ENCODE results near the gene CRTC2.

CRTC2 gene

DNA sequence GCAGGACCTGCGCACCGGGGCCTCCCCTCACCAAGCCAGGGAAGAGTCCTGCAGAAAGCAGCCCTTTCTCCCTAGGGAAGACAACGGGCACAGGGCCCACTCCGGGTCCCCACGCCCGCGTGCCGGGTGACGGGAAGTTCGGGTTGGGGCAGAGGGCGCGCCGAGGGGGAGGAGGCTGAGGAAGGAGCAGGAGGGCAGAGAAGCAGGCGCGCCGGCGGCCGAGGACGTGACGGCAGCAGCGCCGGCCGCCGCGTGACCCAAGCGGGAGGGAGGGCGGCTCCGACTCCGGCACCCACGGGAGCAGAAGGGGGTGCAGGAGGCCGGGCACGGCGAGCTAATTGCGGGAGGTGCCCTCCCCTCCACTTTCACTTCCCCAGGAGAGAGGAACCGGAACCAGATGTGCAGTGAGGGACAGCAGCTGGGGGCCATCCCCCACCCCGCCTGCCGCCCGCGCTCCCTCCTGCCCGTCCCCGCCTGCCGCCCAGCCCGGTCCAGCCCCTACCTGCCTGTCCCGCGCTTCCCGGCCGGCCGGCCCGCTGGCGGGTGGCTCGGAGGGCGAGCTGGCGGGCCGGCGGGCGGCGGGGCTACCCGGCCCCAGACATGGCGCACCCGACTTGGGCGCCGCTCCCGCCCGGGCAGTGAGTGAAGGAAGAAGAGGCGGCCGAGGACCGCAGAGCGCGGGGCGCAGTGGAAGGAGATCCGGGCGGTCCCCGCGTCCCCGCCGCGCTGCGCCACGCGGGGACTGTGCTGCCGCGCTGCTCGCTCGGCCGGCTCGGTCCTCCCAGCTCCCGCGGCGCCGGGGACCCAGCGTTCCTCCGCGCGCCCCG lies 12.4 kb downstream of the CRTC2 start:
- peak; percentile 95 for DNase-seq

DNA sequence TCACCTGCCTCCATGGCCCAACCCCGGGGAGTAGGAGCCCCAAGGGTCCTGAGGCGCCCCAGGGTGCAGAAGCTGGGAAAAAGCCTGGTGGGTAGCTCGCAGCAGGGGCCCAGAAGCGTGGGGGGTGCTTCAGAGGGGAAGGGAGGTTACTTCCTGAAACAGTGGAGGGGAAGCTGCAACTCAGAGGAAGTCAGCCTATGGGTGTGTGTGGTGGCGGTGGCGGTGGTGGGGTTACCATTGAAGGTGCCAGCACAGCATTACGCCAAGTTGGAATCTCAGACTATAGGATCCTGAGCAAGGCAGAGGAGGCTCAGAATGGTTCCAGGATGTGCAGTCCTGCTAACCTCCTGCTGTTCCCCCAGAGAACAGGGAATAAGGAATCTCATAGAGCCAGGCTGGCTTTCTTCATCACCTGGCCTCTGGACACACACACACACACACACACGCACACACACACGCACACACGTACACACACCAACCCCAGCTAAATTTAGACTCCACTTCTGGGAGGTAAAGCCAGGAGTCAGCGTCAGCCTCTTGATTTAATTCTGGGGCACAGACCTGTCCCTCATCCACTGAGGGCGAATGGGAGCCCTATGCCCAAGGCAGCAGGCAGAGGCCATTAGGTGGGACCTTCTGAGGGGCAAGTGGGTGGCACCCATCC lies 13.1 kb downstream of the CRTC2 start:
- DNase-seq = peak; percentile 89

DNA sequence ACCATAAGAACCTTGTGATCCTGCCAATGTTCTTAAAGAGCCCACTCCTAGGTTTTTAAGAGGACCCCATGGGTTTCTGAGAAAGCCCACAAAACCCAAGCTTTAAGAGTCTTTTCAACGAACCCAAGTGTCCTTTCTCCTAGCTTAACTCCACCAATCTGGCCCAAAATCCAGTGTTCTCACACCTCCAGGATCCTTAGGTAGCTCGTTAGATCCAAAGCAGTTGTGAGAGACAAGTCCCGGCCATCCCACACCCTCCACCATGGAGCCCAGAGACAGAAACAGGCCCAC lies 13.6 kb downstream of the CRTC2 start:
- no peak for DNase-seq

DNA sequence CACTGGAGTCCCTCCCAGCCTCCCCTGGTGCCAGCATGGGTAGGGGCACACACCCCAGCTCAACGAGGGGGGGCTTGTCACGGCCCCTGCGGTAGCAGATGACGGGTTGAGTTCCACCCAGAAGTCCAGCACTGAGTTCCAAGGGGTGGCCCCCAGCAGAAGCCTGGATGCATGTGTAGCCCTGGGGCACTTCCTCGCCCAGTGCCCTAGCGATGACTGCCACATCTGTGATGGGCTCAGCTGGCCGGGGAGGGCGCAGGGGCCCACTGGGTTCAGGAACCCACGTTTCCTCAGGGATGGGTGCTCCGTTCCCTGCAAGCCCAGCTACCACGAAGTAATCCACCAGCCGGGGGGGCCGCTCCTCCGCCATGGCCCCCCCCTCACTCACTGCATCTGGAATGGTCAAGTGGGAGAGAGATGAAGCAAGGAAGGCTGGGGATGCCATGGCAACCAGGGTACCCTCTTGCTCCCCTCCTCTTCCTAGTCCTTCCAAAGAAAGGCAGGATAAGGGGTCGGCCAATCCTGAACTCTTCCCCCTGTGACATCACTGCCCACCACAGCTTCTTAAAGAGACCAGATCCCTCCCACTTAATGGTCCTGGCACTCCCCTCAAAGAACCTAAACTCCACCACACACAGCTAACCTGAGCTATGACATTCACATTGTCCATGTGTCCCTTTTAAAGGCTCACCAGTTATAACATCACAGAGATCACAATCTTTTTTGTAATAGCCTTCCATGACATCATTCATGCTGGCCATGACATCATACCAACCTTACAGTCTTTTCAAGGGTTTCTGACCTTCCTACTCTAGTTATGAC lies 14.2 kb downstream of the CRTC2 start:
- peak; percentile 50 for DNase-seq

DNA sequence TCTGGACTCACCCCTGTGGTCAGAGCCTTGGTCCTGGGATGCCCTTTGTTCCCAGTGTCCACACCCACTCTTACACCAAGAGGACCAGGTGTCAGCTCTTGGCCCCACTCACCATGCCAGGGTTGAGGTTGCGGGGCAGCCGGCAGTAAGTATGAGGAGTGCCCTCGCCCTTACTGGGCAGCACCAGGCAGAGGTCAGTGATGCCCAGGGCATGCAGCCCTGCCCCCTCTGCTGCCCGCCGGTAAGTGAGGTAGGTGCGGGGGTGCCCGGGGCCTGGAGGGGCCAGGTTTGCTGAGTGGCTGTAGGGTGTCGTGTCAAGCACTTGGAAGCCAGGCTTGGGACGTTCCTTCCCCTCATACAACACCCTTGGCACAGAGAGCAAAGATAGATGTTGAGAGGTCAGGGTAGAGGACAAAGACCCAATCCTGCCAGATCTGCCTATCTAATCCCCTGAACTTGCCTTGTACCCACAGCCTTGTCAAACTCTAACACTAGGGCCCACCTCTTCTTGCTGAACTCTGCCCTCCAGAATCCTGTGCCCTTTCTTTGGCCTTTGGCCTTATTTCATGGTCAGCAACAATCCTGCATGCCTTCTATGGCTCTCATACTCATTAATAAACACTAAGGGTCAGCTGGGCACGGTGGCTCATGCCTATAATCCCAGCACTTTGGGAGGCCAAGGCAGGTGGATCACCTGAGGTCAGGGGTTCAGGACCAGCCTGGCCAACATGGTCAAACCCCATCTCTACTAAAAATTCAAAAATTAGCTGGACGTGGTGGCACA lies 15.5 kb downstream of the CRTC2 start:
- DNase-seq = no peak

DNA sequence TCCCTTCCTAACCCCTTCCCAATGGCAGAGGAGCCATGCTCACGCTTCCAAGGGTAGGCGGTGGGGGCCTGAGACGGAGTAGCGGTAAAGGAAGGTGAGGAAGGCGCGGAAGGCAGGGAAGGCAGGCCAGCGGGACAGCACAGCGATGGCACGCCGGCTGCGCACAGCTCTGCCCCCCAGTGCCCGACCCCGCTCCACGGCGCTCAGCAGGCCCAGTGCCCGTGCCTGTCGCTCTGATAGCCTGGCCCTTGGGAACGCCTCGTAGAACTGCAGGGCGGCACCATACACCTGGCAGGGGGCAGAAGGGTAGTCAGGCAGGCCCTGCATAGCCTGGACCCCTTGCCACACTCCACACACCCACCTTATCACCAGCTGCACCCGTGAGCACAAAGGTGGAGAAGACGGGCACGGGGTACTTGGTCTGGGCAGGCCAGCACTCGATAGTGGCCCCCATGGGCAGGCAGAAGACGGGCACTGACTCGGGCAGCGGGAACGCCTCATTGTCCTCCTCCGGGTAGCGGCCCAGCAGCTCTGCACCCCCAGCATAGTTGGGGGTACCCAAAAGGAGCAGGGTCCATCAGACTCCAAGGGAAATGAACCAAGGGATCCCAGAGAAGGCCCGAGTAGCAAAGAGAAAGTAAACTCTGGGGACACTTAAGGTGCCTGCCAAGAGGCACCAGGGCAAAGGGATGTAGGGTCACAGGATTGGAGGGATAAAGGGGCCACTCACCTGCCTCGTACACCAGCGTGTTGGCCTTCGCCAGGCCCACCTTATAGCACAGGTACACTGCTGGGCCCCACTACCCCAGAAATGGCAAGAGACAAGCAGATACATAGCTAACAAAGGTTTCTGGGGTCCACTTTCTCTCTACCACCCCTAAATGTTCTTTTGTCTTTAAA lies 16.3 kb downstream of the CRTC2 start:
- no peak for DNase-seq

DNA sequence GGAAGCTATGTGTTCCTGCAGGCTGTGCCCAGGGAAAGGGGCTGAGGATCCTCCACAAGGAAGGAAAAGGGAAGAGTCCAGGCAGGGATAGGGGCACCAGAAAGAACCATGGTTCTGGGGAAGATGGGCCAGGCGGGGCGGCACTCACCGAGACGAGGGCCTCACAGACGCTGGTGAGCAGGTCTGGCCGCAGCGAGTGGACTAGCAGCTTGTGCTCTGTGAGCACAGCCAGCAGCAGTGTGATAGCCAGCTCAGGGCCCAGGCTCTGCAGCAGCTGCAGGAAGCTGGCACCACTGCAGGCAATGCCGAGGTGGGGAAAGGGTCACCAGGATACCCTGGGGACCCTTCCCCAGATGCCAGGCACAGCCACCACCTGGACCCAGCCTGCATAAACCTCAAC lies 17.7 kb downstream of the CRTC2 start:
- DNase-seq = no peak

DNA sequence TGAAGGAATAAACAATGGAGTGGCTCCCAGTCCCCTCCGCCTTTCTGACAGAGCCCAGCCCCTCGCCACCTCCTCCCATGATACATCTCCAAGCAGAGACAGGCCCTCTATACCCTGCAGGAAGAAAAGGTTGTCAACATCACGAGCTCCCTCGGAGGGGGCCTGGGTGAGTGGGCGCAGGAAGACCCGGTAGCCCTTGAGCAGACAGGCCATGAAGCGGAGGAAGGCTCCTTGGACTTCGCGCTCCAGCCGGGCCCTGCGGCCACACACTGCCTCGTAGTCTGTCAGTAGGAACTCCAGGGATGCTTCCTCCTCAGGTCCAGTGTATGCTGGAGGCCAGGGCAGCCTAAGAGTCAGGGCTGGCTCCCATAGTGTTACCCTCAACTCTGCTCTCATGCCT lies 18.9 kb downstream of the CRTC2 start:
- no peak for DNase-seq

DNA sequence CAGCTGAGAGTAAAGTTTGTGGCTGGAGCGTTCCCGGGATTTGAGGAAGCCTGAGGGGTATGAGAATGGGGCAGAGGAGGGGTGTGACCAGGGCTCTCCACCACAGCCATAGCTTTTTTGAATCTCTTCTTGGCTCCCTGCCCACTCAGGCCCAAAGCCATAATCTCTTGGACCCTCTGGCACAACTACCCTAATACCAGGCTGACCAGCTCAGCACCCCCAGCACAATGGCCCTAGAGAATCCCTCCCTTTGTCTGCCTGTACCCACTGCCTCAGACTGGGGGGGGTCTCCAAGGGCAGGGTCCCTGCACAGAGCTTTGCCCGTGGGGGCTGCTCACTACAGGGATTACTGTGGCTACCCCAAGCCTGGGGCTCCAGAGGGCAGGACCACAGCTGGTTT lies 19.4 kb downstream of the CRTC2 start:
- no peak for DNase-seq

DNA sequence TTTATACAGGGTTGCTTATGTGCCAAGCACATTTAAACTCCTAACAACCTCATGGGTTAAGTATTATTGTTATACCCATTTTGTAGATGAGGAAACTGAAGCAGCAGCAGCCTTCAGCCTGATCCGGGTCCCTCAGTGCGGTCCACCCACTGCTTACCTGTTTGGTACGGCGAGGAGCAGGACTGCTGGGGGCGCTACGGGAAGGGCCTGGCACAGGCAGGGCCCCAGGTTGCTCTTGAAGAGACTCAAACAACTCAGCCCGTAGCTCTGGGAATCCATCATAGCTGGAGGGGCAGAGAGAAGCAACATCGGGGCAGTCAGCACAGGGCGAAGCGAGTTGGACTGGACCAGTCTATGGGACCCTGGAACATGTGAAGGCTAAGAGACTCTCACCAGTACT lies 21.1 kb downstream of the CRTC2 start:
- no peak for DNase-seq

DNA sequence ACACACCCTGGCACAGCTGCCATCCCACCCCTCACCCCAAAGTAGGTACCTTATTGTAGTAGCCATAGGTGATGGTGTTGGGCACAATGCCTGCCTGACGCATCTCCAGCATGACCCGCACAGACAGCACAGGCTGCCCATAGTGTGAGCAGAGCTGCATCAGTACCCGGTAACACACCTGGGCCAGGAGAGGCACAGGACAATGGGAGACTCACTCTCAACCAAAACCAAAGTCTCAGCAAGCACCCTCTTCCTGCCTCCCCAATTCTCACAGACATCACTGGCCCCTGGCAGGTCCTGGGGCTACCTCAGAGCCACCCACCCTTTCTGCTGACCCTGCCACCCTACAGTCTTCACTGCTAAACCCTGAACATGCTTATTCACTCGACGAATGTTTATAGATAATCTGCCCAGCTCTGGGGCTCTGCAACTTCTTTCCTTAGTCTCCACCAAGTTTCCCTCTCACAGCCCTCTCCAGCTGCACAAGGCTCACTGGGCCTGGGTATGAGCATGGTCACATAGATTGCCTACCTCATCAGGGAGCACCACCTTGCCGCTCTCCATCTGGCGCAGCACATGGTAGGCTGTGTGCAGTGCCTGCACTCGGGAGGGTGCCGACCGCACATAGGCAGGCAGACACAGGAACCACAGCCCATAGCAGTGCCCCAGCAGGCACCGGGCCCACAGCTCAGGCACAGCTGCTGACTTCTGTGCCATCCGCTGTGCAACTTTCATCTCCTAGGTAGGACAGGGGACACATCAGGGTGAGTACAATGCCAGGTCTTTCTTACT lies 22.2 kb downstream of the CRTC2 start:
- DNase-seq = no peak

DNA sequence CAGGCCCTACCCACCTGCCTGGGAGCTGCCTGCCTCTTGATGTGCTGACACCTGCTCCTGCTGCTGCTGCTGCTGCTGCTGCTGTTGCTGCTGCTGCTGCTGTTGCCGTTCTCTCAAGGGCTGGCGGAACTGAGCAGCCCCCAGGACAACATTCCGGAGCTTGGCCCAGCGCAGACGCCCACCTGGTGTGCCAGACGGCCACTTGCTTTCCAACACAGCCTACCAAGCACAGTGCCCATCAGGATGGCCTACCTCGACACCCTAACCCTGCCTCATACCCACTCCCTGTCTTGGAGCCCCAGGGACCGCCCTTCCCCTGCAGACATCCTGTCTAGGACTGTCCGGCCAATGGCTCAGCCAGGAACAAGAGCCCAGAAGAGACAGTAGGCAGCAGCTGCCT lies 23.7 kb downstream of the CRTC2 start:
- DNase-seq = no peak

DNA sequence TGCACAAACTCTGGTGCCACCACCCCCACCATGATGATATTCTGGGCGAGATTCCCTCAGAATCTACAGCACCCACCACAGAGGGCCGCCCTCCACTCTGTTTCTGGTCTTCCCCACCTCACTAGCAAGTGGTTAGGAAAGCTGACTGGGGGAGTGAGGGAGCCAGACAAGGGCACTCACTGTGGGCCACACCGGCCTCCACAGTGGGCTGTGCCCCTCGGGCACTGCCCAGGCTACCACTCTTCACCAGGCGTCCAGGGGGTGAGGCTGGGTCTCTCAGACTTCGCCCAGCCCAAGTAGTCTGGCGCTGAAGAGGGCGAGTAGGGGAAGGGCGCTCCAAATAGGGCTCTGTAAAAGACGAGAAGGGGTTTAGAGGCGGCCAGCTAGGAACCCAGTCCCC lies 24.5 kb downstream of the CRTC2 start:
- no peak for DNase-seq

DNA sequence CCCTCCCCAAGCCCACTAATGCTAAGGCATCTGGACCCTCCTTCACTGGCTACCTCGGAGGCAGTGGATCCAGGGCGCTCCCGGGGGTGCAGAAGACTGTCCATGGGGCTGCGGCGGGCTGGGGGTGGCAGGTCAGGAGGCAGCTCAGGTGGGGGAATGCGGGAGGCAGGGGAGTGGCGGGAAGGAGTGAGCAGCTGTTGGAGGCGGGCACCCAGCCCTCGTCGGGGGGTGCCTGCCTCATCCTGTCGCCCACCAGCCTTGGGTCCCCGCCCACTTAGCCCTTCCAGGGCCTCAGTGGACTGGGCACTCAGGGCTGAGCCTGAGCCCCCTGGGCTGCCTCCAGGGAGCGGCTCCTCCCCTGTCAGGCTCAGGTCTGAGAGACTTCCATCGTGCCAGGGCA lies 25.0 kb downstream of the CRTC2 start:
- DNase-seq = no peak

DNA sequence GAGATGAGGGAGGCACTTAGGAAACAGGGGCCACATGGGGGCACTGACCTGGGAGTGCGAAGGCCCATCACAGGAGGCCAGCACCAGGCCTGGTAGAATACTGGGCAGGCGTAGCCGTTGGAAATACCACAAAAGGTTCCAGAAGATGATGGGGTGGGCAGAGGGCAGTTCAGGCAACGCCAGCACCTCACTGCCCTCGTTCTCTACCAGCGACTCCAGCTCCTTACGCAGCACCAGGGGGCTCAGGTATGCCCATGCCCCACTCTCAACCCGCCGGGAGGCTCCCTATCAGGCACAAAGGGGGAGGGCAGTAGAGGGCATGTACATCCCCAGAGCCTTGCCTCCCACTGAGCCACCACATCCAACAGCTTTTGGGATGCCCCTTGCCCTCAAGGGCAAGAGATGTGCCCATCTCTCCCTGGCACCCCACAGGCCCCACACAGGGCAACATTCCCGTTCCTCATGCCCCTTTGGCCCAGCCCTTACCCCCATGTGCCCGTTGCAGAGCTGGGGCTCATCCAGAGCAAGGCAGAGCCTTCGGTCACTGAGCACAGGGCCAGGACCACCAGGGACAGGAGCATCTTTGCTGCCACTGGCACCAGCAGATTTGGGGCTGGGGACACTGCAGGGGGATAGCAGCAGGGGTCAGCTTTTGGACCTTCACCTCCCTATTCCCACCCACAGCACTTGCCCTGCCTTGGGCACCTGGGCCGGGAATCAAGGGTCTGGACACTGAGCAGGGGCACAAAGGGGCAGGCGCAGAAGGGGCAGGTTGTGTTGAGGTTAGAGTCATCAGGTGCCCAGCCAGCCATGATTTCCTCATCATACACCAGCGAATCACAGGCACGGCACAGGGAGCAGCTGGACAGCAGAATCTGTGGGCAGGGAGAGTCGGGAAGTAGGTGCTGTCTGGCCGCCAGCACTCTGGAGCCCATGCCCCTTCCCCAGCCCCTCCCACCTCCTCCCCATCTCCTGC lies 26.0 kb downstream of the CRTC2 start:
- DNase-seq = no peak

DNA sequence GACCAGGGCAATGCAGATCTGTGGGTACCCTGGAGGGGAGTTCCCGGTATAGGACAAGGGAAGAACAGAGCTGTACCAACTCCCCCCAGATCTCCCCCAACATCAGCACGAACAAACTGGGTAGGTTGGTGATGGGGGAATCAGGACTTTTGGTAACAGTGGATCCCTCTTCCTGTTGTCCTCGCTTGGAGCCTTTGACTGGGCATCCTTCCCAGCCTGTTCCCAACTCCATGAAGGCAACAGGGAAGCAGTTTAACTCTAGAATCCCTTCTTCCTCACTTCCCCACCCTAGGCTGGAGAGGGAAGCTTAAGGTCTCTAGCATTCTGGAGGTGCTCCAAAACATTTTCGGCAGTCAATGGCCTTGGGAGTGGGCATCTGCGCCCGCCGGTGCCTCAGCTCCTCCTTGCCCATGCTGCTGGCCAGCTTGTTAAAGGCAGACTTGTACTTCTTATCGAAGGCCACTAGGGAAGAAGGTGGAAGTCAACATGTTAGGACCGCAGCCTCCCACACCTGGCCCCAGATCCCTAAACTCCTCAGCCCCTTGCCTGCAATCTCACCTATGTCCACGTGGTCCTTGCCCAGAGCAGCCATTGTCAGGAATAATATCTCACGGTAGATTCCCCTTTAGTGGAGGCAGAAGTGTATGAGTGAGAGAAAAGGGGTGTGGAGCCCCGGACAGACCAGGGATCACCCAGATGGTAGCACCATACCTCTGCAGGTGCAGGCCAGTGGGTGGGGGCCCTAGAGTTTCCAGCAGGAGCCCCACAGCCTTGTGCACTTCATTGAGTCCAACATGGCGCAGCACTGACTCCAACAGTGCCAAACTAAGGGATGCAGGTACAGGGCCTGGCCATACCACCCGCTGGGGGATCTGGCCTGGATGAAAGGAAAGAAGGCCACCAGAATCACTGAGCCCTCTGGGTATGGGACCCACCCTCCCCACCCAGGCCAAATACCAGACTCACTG lies 28.1 kb downstream of the CRTC2 start:
- no peak for DNase-seq

DNA sequence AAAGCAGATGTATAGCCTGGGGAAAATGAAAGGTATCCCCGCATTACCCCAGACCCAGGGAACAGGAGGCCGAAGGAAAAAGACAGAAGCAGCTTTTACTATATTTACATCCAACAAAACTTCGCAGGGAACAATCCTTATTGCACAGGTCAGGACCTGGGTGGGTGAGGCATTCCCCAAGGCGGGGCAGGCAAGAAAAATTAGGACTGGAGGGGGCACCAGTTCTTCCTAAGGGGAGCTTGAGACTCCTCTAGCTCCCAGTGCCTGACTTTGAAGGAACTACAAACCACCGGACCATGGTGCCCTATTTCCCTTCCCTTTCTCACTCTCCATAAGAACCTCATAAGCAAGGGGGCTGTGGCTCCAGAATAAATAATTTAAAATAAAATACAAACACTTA lies 29.0 kb downstream of the CRTC2 start:
- DNase-seq = no peak

DNA sequence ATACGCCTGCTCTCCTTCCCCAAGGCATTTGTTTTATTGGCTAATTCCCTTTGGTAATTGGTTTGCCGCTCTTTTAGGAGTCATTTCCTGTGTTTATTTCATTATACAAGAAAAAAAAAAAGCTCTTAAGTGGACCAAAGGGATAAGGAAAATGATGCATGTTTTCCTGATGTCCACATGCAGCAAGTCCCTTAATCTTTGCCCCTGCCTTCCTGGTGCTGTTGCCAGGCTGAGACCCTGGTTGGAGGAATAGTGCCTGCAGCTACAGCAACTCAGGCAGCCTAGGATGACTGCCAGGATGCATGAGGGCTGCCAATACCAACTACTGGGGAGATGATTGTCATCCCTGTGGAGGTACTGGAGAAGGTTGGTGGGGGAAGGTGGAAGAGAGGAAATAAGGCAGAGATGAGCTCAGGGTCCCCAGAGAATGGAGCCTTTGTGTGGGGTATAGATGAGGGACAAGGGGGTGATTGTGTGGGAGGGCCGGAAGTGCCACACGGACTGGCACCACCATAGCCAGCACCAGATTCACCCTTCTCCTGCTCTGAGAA lies 29.5 kb downstream of the CRTC2 start:
- DNase-seq = no peak
